Stimulated activated CD8-positive, alpha-beta memory T cell treated with anti-CD3 and anti-CD28 coated beads, Interleukin-15, amount 100 ng/mL, for 48 hours (primary cell): ENCODE data around the gene SAMD5.

Experiments
- DNase-seq, 2 donors: peaks; one replicate each; pipeline ENCODE4 v3.0.0-alpha.2; 2020; ENCODE audit warnings: low read depth in 2 of 2

SAMD5 gene

GRCh38 chr6:147566244-147566898 lies 57.9 kb downstream of the SAMD5 start:
- no peak for DNase-seq

- no peak for DNase-seq
Observed at GRCh38 chr6:147567141-147567805, 58.8 kb downstream of the SAMD5 start.

DNA sequence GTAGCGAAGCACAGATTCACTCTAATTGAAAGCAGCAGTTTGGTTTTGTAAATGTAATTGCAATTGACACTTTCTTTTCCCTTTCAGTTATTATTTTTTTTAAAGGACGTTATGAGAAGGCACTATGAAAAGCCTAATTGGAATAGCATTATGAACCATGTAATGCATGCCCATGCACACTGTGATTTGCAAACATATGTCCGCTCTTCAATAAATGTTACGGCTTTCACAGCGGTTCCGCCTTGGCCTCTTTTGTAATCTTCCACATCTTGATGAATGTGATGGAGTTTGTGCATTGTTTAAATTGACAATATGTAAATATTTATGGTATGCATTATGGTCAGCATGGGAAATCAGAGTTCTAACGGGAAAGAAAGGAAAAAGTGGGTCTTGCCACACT lies 61.3 kb downstream of the SAMD5 start:
- no peak for DNase-seq

- DNase-seq, result no peak
Observed at GRCh38 chr6:147570681-147571080, 62.2 kb downstream of the SAMD5 start.

DNA sequence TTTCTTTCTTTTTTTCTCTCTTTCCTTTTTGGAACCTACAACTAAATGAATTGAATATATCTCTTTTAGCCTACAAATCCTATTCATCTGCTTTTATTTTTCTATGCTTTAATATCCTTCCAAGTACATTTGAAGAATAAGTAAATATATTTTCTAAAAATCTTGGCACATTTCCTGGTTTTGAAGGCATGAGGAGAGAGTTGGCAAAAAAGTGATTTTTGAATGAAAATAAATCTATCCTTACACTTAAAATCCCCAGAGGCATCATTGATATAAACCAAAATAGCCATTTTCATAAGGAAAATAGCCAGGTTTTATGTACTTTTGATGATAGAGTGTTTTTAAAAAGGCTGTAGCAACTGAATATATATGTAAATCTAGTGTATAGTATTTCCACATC lies 69.0 kb downstream of the SAMD5 start:
- DNase-seq, result no peak

DNA sequence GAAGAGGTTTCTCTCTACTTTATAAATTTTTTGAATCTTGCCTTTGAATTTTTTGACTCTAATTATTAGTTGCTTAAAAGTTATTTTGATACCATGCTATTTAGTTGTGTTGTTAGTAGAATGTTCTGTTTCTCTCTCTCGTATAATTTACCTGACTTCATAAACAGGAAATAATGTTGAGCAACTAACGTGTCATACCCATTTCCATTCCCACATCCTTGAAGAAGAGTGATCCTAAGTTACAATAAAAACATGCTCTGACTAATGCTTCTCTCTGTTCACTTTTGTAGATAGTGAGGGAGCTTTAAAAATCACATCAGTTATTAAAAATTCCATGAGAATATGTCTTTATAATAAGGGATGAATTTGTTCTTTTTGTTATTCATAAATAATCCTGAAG lies 69.7 kb downstream of the SAMD5 start:
- DNase-seq, result no peak

GRCh38 chr6:147578883-147579282 lies 70.4 kb downstream of the SAMD5 start:
- DNase-seq, result no peak

GRCh38 chr6:147579667-147580066 lies 71.2 kb downstream of the SAMD5 start:
- DNase-seq, result no peak

DNA sequence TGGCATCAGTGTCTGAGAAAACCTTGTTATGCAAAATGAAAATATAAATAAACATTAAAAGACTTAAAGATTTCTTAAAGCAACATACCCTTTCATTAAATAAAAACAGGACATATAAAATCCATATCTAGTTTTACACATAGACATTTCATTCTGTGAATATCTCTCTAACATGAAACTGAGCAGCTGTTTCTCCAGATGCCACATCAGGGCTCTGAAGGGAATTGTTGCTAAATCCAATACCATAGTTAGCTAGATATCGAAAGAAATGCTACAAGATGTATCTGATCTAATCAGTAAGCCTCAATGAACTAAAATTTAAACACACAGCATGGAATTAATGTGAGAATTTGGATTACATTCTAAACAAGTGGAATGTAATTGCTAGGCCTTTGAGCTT lies 74.5 kb downstream of the SAMD5 start:
- DNase-seq, result no peak

DNA sequence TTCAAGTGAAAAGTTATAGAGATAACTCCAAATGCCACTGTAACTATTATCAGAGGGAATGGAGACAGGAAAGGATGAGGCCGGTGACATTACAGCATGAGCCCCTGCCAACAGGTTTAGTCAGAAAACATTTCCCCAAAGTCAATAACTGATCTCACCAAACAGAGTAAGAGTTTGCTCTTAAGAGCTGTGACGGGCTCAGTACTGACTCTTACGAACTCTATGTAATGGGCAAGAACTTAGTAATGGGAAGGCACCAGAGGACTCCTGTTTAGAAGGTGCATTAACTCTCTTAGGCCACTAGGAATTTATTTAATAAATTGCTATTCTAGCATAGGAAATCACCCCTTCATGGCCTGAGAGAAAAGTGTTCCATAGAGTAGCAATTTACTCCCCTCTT lies 76.8 kb downstream of the SAMD5 start:
- DNase-seq, result no peak

GRCh38 chr6:147586044-147586443 lies 77.6 kb downstream of the SAMD5 start:
- no peak for DNase-seq

- no peak for DNase-seq
Observed at GRCh38 chr6:147587907-147588306, 79.4 kb downstream of the SAMD5 start.

DNA sequence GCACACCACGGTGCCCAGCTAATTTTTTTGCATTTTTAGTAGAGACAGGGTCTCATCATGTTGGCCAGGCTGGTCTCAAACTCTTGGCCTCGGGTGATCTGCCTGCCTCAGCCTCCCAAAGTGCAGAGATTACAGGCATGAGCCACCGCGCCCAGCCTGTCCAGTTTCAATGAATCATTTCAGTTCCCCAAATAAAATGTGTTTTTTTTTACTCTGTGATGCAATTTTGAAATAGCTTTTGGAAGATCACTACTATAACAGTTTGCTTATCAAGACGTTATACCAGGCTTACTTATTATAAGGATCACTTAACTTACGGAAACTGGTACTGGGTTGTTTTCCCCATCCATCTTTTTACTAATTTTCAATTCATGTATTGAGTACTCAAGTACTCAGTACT lies 80.0 kb downstream of the SAMD5 start:
- no peak for DNase-seq

DNA sequence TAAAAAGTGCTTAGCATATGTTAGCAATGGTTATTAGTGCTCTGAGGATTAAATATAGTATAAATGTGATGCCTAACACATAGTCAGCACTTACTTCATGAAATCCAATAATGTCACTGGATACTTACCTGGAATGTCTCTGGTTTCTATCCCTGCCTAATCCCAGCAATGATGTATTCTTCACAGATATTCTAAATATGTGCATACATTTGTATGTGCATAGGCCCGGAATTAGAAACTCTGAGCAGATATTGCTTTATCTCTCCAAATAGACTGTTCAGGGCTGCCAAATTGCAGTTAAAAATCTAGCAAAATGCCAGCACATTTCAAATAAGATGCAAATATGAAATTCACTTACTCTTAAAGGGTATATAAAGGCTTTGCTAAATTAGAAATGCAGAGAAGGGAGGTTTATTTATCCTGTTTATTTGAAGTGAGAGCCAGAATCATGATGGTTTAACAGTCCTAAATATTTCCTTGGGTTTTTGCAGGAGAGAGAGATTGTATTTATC lies 81.3 kb downstream of the SAMD5 start:
- no peak for DNase-seq

DNA sequence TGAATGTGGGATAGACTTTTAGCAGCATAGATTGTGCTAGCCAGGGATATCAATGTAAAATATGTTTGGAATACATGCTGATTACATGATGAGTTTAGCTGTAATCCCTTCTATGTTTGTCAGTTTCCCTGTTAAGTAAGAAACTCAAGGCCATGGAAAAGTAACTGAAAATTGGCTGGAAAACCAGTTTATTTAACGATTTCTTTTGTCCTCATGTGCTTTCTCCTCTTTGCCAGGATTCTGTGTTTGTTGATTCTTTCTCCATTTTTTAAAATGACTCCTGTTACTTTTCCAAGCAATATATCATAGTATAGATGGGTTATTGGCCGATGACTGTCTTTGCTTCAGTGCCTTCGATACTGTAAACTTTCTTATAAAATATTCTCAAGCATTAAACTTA lies 87.5 kb downstream of the SAMD5 start:
- DNase-seq, result no peak

DNA sequence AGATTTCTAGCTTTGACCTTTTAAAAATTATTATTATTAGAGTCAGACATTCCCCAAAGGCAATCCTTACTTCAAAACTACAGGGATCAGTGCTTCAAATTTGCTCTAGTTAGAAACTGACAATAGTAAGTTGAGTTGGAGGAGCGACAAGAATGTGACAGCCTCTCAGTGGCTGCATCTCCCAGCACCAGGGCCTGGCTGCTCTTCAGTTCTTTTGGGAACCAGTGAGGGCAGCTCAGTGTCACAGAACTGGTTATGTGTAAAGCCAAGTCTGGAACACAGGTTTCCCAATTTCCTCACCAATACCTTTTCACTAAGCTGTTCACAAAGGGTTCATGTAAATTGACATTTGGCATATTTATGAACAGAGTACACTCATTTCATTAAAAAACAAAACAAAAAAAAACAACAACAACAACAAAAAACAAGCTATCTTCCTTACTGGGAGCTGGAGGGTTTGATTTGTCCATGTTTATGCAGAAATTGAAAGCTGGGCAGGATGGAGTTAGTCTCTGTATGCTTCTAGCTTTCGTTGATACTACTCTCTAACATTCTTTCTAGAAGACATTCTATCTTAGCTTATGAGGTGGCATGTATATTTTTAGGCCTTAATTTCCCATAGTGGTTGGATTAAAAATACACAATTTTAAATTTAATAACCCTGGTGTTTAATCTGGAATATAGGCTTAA lies 95.0 kb downstream of the SAMD5 start:
- no peak for DNase-seq

- no peak for DNase-seq
Observed at GRCh38 chr6:147604373-147604772, 95.9 kb downstream of the SAMD5 start.

DNA sequence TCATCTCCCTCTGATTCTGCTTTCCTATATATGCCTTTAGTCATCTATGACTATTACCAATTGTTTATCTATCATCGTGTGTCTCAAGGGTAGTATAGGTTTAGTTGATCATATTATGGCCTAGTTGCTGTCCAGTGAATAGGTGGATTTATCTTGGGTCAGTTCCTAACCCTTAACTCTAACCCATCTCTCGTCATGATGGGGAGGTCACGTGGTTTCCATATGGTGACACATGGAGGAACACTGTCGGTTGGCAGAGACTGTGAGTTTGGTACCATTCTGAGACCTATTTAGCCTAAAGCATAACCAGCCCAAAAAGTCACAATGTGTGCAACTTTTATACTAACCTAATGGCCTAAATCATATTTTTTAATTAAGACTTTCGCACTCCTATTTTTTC lies 103.5 kb downstream of the SAMD5 start:
- no peak for DNase-seq

GRCh38 chr6:147614501-147614900 lies 106.0 kb downstream of the SAMD5 start:
- no peak for DNase-seq

GRCh38 chr6:147615659-147616456 lies 107.4 kb downstream of the SAMD5 start:
- no peak for DNase-seq

DNA sequence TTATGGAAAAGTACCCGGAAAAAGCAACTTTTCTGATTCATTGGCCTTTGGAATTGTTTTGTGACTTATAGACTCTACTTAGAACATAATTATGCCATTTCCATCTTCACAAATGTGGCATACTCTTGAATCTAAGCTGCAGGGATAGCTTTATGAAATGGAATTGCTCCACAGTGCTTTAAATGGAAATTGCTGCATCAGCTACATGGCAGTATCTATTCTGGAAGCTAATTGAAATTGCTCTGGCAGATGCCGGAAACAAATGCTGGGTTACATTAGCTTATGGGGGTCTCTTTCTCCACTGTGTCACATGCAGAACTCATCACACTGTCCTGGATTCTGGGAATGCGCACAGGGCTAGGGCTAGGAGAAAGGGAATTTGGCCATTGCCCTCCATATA lies 108.9 kb downstream of the SAMD5 start:
- no peak for DNase-seq

GRCh38 chr6:147618457-147618856 lies 110.0 kb downstream of the SAMD5 start:
- DNase-seq, result no peak
